Kidney epithelial cell (primary cell): ENCODE results near the gene CACNB2. TPM values are rescaled to one million over a fixed set of nuclear protein-coding genes. Genes with fewer than 3 reads are reported as not detected.

Experiments used
- DNase-seq: peaks from one replicate; pipeline ENCODE4 v3.0.0-alpha.2; 2010; ENCODE audit warnings: low read depth
- H3K27me3 ChIP-seq: 2 replicates; pipeline ENCODE4 v1.6.0; 2011; ENCODE audit warnings: low read length; ENCODE audit not compliant: control insufficient read depth, insufficient read depth
- H3K36me3 ChIP-seq: 2 replicates; pipeline ENCODE4 v1.5.1; 2011; ENCODE audit warnings: low read length; ENCODE audit not compliant: control insufficient read depth, insufficient read depth
- H3K4me3 ChIP-seq: 2 replicates; pipeline ENCODE4 v1.5.1; 2011; ENCODE audit warnings: low read depth, mild to moderate bottlenecking, control low read depth, low read length
- total RNA-seq: library from RNA; depleted of rRNA; stranded (reverse); fragments of >200 nt; gene quantifications from 2 replicates; pipeline ENCODE4 v1.2.3, GENCODE V29; 2015
- TF ChIP-seq, protein P1 (sequence below): IDR thresholded peaks from 2 replicates; pipeline ENCODE4 v1.5.1; 2011; ENCODE audit warnings: mild to moderate bottlenecking, moderate library complexity, low read length, control low read depth, inconsistent platforms; ENCODE audit not compliant: insufficient read depth, poor library complexity, severe bottlenecking

The CACNB2 gene
- total RNA-seq, 1 donor from 2014 or later, result 0.04 TPM

- Histone ChIP-seq H3K27me3 (no peaks in the 10 kb centered on the region), H3K4me3 (no peak overlapping the region), H3K36me3 (no peaks in the 10 kb centered on the region)
- TF ChIP-seq, protein P1, sequence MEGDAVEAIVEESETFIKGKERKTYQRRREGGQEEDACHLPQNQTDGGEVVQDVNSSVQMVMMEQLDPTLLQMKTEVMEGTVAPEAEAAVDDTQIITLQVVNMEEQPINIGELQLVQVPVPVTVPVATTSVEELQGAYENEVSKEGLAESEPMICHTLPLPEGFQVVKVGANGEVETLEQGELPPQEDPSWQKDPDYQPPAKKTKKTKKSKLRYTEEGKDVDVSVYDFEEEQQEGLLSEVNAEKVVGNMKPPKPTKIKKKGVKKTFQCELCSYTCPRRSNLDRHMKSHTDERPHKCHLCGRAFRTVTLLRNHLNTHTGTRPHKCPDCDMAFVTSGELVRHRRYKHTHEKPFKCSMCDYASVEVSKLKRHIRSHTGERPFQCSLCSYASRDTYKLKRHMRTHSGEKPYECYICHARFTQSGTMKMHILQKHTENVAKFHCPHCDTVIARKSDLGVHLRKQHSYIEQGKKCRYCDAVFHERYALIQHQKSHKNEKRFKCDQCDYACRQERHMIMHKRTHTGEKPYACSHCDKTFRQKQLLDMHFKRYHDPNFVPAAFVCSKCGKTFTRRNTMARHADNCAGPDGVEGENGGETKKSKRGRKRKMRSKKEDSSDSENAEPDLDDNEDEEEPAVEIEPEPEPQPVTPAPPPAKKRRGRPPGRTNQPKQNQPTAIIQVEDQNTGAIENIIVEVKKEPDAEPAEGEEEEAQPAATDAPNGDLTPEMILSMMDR, result no peak
- DNase-seq, result no peak
These were observed 89.6 kb downstream of the CACNB2 start for GRCh38 chr10:18229826-18230225.

GRCh38 chr10:18230794-18231193, 90.6 kb downstream of the CACNB2 start:
- no peaks in the 10 kb centered on the region for H3K36me3 ChIP-seq
- DNase-seq, result no peak
- no peak overlapping the region for H3K4me3 ChIP-seq
- TF ChIP-seq, protein P1, result no peak
- no peaks in the 10 kb centered on the region for H3K27me3 ChIP-seq

DNA sequence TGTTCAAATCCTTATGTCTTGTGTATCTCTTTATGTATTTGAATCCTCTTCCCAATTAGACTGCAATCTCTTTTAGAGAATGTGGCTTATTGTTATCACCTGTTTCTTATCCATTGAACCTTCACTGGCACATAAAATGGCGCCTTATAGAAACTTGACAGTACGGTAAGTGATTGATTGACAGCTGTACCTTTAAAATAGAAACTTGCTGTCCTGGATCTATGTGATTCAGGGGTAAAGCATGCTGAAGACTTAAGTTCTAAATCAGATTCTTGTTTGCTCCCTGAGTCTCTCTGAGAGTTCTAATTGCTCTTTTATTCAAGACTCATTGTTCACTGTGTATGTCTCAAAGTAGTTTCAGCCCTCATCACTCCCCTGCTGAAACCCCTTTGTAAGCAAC, 91.3 kb downstream of the CACNB2 start:
- Histone ChIP-seq H3K36me3 (no peaks in the 10 kb centered on the region), H3K4me3 (no peak overlapping the region), H3K27me3 (no peaks in the 10 kb centered on the region)
- TF ChIP-seq, protein P1, result no peak
- no peak for DNase-seq

- no peaks in the 10 kb centered on the region for H3K27me3 ChIP-seq
- H3K36me3 ChIP-seq, result no peaks in the 10 kb centered on the region
- no peak for DNase-seq
- TF ChIP-seq, protein P1, result peak; percentile 17
- H3K4me3 ChIP-seq, result no peak overlapping the region
These were observed 93.6 kb downstream of the CACNB2 start for GRCh38 chr10:18233775-18234174.

- Histone ChIP-seq H3K27me3 (no peaks in the 10 kb centered on the region), H3K36me3 (no peaks in the 10 kb centered on the region), H3K4me3 (no peak overlapping the region)
- TF ChIP-seq, protein P1, result no peak
- DNase-seq, result no peak
These were observed 95.3 kb downstream of the CACNB2 start for GRCh38 chr10:18235477-18235876.

GRCh38 chr10:18236756-18237155, 96.5 kb downstream of the CACNB2 start:
- DNase-seq, result no peak
- TF ChIP-seq, protein P1, result no peak
- Histone ChIP-seq H3K4me3 (no peak overlapping the region), H3K27me3 (no peaks in the 10 kb centered on the region), H3K36me3 (no peaks in the 10 kb centered on the region)
